Measurements from ENCODE around the gene MAGOH.
A peak's percentile ranks its signal among the peaks of the same experiment; 100 is the strongest.

- TF ChIP-seq CTCF (IDR thresholded peaks at IDR 0.05) (peak; percentile 79 to 85 (median 80)), POLR2AphosphoS5 (IDR thresholded peaks at IDR 0.05) (no peak), POLR2A (IDR thresholded peaks at IDR 0.05) (no peak)
These were observed 56.2 kb downstream of the MAGOH start for GRCh38 chr1:53182111-53182593.
